Hematopoietic multipotent progenitor cell treated with erythropoietin and hydrocortisone succinate and interleukin-3 and kit ligand, for 17 days (in vitro differentiated cells): ENCODE measurements around the gene RERE.
A peak's percentile ranks its signal among the peaks of the same experiment; 100 is the strongest.

Experiments
- DNase-seq: peaks from one replicate; pipeline ENCODE4 v3.0.0-alpha.2; 2015; ENCODE audit warnings: low spot score

Gene RERE

DNA sequence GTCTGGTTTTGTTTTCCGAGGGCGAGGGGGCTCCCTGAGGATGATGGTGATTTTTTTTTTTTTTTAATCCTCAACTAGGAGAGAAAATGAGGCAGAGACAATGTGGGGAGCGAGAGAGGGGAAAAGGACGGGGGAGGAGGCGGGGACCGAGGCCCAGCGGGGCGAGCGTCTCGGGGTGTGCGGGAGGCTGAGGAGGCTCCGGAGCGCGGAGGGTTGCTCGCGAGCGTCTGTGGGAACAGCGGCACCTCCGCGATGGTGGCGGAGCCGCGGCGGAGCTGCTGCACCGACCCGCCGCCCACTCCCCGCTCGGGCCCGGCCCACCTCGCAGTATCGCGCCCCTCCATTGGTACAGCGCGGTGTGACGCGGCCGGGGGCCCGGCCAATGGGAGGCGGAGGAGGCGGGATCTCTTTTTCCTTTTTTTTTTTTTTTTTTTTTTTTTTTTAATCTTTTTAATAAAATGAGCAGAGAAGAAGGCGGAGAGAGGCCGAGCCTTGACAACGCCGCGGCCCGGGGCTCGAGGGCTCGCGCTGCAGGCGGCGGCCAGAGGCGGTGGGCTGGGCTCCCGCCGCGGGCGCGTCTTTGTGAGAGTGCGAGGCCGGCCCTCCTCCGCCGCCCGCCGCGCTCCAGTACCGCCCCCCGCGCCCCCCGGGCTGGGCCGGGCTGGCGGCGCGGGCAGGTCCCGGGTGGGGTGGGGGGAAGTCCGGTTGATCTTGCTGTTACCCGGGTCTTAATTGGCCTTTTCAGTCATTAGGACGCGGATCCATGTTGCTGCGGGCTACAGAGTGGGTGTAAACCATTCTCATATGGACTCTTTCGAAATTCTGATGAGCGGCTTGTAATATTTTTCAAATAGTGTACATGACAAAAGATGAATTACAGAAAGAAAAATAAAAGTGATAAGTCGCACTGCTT is at the start of gene RERE:
TSS of gene RERE (minus strand) at position 229 of the 913 bp plus-strand sequence.
- DNase-seq: peak; percentile 94

DNA sequence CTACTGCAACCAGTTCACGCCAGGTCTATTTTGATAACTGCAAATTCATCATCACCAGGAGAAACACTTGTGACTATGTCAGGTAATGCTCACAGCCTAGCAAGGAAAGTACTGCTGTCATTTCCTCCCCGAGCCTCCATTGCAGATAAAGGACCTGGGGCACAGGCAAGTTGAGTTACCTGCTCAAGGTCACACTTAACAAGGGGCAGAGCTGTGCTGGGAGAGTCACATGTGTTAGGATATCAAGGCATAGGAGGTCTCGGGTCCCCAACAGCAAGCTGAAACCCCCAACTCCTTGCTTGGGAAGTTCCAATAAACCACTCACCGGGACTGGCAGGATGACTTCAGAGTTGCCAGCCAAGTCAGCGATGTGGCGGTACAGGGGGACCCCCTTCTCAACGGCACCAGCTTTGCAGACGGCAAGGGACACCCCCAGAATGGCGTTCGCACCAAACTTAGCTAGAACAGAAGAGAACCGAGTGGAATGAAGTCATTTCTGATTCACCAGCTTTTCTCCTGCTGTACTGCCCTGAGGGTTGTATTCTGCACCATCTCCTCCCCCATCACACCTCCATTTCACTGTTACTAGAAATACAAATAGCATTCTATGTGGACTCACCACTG is 49.5 kb upstream of the RERE start:
- DNase-seq: no peak

DNA sequence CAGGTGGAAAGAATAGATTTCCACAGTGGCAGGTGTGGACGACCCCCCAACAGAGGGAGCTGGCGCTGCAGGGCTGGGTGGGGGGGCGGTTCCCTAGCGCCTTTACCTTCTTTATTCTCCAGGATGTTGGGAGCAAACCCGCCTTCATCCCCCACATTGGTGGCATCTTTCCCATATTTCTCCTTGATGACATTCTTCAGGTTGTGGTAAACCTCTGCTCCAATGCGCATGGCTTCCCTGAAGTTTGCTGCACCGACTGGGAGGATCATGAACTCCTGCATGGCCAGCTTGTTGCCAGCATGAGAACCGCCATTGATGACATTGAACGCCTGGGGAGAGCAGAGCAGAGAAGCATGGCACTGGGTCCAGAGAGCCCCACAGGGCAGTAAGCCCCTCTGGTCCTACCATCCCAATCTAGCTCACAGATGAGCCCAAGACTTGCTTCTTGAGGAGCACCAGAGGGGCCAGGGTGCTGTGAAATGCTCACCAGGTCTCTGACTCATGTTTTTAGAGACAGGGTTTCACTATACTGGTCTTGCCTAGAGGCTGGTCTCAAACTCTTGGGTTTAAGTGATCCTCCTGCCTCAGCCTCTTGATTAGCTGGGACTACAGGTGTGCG is 48.8 kb upstream of the RERE start:
- no peak for DNase-seq

DNA sequence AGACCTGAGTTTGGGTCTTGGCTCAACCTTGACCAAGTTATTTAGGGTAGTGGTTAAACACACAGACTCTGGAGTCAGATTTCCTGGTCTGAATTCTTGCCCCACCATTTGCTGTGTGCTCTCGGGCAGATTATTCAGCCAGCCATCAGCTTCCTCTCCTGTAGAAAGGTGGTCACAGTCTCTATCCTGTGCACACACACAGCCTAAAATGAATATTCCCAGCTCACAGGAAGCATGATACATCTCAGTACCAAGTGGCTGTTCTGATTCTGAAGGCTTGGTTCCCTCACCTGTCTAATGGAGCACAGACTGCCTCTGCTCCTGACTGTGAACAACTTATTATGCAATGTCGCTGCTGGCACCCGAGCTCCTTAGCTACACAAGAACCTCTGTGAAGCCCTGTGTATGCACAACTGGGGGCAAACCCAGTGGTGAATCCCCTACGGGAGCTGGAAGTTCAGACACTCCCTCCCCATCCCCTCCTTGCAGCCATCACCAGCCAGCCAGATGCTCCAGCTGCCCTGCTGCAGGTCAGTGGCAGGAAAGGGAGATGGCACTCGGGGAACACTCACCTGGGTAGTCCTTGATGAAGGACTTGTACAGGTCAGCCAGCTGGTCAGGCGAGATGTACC is 47.4 kb upstream of the RERE start:
- no peak for DNase-seq

DNA sequence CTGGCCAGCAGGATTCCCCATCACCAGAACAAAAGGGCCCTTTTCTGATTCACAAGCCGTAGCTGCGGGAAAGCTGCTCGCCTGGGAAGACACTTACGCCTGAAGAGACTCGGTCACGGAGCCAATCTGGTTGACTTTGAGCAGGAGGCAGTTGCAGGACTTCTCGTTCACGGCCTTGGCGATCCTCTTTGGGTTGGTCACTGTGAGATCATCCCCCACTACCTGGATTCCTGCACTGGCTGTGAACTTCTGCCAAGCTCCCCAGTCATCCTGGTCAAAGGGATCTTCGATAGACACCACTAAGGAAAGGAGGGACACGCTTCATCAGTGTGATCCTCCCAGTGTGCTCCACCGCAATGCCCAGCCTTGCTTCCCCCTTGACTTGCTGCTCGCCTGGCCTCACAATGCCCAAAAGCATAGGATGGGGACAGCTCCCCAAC is 46.4 kb upstream of the RERE start:
- no peak for DNase-seq

DNA sequence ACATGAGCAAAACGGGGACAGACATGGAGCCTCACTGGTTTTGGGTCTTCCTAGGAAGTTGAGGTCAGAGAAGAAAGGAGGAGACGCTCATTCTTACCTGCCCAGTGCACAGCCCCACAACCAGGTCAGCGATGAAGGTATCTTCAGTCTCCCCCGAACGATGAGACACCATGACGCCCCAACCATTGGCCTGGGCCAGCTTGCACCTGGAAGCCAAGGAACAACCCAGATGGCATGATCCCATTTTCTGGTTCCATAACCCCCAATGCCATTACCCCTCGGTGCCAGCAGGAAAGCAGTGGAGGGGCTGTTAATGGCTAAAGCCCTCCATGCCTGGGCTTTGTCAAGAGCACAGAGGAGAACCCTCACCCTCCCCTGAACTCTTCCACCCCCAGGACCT is 45.7 kb upstream of the RERE start:
- no peak for DNase-seq

DNA sequence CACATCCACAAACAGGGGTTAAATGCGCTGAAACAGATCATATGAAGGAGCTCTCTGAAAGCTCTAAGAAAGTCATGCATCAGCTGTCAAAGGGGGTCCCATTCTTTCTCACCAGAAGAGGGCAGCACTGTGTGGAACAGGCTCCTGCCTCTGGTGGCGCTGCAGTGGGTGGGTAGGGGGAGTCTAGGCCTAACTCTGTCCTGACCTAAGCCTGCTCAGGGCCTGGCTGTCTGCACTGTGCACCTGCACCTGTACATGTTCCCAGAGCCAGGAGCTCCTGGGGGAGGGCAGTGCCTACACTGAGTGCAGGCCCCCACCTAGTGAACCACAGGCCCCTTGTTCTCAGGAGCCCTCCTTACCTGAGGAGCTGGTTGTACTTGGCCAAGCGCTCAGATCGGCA is 45.1 kb upstream of the RERE start:
- peak; percentile 33 for DNase-seq

DNA sequence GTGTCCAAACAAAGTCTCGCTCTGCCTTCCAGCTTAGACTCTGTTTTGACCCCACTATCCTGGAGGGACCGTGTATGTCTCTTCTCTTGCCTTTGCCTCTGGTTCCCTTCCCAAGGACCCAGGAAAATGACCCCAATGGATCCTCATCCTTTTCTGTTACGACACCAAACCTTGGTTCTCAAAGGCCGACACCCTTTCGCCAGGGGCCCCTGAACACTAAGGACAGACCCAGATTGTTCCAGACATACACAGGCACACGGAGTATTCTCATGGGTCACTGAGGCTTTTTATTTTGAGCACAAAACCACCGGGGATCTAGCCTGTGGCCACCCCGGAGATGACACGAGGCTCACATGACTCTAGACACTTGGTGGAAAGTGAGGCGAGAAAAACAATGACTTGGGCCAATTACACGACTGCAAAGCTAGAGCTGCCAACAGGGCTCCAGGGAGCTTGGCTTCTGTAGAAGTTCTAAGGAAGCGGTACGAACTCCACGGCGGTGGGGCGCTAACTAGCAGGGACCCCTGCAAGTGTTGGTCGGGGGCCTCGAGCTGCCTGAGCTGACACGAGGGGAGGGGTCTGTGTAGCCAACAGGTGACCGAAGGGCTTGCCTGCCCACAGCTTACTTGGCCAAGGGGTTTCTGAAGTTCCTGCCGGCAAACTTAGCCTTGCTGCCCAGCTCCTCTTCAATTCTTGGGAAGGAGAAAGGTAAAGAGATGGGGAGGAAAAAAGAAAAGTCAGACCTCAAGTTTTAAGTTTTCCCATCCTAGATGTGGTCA is 43.5 kb upstream of the RERE start:
- DNase-seq: no peak

DNA sequence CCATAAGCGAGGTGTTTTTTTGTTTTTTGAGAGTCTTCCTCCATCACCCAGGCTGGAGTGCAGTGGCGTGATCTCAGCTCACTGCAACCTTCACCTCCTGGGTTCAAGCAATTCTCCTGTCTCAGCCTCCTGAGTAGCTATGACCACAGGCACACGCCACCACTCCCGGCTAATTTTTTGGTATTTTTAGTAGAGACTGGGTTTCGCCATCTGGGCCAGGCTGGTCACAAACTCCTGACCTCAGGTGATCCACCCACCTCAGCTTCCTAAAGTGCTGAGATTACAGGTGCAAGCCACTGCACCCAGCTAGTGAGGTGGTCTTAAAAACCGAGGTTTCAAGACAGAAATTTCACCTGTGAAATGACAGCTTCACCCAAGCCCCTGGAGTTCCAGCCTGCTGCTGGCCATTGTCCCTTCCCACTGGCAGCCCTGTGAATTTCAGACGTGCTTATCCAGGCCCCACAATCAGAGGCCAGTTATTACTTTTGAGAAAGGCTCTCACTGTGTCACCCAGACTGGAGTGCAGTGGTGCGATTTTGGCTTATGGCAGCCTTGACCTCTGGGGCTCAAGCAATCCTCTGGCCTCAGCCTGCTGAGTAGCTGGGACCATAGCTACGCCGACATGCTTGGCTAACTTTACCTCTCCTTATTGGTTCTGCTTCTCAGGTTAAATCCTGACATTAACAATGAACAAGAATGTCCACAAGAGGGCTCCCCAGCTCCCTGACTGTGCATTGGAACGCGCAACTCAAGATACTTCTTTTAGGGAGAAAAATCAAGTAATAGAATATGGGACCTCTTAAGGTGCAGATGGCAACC is 41.7 kb upstream of the RERE start:
- peak; percentile 61 for DNase-seq

DNA sequence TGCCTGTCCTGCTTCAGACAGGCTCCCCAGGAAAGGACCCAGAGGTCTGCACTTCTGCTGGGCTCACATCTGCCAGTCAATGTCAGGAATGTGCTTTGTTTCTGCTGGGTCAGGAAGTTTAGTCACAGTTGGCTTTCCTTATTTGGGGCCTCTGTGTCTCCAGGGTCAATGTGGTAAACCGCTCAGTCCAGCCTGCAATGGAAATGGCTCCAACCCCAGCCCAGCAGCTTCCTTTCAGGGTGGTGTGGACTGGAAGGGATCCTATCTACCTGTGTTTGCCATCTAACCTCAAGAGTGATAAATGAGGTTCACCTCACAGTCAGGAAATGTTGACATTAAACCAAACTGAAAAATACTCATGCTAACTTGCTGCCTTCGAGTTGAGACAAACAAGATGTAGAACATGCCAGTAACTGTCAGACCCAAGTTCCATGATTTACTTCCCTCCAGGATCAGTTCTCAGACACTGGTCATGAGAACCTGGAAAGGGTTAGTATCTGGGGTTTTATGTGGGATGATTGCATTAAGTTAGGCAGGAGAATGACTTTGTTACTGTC is 40.8 kb upstream of the RERE start:
- DNase-seq: no peak

DNA sequence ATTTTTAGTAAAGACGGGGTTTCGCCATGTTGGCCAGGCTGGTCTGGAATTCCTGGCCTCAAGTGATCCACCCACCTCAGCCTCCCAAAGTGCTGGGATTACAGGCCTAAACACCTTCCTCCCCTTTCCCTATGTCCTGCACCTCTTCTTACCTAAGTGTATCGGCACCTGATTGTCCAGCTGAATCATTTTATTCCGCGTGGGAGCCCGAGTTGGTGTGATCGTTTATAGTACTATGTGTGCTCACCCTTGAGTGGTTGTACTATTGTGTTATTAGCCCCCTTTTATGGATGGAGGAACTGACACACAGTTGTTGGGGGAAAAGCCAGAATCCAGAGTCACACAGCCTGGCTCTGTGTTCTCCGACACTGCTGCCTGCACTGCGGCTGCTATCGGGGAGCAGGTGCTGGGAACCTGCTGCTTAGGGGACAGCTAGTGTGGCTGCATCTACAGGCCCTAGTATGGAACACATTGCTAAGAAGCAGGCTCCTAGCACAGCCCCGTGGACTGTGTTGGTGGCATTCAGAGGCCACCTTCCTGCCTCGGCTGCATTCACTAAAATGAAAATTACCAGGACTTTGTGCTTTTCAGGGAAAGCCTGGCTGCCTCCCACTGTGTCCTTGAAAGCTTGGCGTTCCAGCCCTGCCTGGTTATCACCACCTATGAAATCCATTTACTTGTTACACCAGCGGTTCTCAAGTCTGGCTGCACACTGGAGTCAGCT is 39.4 kb upstream of the RERE start:
- DNase-seq: no peak

DNA sequence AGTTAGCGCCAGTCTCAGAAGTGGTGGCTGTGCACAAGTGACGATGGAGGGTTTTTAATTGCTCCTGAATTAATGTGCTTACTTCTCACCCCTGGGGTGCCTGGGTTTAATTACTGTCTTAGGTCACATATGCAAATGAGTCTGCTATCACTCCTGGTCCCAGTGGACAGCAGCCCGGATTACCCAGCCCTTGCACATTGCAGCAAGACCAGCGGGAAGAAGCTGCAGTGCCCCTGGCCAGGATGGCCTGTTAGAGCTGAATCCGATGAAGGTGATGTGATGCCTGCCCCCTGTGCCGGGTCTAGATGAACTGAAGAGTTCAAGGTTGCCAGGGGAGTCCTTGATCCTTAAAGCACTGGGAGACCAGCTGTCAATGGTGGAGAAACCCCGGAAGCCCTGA is 36.8 kb upstream of the RERE start:
- DNase-seq: no peak

DNA sequence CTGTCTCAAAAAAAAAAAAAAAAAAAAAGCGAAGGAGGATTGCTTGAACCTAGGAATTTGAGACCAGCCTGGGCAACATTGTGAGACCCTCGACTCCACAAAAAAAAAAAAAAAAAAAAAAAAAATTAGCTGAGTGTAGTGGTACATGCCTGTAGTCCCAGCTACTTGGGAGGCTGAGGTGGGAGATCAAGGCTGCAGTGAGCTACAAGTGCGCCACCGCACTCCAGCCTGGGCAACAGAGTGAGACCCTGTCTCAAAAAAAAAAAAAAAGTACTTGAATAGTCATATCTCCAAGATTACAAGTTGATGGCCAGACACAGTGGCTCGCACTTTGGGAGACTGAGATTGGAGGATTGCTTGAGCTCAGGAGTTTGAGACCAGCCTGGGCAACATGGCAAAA is 33.6 kb upstream of the RERE start:
- no peak for DNase-seq

DNA sequence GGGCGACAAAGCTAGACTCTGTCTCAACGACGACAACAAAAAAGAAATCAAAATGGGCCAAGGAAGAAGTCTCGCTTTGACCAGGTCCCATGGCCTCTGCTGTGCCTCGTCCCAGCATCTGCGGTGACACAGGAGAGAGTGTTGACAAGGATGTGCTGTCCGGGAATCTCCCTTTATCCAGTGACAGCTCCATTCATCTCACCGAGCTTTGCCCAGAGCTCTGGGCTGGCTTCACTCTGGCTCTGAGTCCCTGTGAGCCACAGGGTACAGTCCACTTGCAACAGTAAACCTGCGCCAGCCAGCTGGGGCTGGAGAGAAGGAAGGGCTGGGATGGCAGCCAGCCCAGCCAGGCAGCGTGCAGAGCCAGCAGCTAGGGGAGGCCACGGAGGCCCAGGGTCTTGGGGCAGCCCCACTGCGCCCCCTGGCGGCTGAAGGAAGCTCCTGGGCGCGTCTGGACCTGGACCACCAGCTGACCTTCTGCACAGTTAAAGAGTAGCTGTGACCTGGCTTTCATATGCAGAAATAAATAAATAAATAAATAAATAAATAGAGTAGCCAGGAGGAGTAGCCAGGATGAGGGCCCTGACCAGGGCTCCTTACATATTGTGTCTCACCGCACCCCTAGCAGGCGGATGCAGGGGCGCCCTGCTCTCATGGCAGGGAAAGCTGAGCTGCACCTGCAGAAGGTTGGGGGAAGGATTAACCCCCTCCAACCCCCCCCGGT is 31.4 kb upstream of the RERE start:
- DNase-seq: peak; percentile 80

DNA sequence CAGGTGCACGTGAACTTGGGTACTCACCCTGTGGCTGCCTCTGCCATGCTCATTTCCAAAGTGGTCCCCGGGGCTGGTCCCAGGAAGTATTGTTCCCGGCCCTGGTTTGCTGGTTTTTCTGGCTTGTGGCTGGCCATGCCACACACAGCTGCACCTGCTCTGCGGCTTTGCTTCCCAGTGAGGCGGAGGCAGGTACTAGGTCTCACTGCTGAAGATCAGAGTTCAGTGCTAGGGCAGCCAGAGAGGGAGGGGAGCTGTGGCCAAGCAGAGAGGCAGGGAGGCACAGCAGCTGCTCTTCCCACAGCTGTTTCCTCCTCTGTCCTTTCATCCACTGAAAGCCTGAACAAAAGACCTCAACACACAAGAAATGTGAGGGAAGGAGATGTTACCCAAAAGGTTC is 30.6 kb upstream of the RERE start:
- DNase-seq: no peak

DNA sequence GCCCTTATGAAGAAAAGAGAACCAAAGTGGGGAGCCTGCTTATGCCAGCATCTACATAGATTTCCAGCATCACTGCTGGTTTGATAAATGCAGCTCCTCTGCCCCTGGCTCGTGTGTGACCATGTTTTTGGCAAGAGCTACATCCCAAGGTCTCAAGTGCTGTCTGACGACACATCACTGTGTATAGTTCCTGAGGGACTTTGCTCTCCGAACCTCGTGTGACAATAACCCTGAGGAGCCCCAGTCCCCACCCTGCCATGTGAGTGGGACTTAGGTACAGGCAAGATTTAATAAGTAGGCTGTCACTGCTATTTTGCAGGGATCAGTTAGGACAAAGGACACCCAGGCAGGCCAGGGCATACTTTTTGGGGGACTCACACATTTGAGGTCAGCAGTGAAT is 28.8 kb upstream of the RERE start:
- DNase-seq: no peak

DNA sequence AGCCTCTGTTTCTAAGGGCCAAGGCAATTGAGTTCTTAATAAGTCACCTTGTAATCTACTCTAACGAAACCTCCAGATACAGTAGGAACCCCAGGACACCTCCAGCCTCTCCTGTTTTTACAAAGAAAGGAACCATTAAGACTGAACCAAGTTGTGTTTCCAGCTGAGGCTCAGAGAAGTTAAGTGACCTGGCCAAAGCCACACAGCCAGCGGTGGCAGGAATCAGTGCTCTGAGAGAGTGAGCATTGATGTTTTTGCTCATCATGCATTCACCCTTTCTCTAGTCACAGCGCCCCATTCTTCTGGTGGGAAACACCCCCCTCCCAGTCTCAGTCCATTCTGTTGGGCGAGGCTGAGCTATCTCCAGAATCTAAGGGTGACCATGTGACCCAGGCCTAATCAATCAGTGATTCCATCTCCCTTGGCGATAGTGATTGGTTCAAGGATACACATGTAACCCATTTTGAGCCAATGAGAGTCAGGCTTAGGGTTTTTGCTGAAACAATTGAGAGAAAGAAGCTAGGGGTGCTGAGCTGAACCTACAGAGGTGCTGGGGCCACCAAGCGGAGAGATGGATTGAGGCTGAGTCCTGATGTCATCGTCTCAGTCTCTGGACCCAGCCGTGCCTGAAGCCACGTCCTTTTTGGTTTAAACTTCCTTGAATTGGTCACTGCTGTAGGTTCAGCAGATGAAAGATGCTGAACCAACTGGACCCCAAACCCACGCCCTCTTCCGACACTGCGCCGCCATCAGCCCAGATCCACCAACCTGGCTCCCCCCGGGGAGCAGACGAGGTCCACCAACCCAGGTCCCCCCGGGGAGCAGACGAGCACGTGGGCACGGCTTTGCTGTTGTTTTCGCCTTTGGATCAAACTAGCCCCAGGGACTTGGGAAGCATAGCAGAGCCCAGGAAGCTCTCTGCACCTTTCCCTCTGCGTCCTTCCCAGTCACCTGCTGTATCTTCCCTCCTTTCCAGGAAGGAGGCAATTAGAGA is 28.0 kb upstream of the RERE start:
- DNase-seq: no peak

DNA sequence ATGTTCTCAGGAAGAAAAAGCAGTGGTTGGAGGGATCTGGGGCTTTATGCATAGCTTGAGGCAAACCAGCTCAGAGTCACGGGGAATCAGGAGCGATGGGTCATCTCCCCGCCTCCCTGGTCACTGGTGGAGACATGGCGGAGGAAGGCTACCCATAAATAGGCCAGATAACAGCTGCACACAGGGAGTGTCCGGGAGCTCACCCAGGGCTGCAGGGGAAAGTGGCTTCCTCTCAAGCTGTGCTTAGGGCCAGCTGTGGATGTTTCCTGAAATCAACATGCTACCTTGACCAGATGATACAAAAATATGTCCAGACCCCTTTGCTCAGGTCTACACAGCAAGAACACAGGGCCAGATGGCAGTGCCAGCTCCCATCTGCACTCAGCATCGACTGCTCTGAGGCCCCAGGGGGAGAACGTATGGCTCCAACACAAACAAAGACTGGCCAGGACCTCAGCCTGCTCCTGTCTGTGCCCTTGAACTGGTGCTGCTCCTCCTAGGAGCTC is 27.1 kb upstream of the RERE start:
- DNase-seq: no peak
